Erythroblast (primary cell): ENCODE results near the gene TBCD.

Experiments used
- GATA1 ChIP-seq: IDR thresholded peaks from 2 replicates; pipeline ENCODE4 v1.6.1; 2011; ENCODE audit warnings: low read depth, mild to moderate bottlenecking, control low read depth, low read length, moderate library complexity
- POLR2A ChIP-seq: IDR thresholded peaks from 2 replicates; pipeline ENCODE4 v1.6.1; 2011; ENCODE audit warnings: mild to moderate bottlenecking, low read length

DNA sequence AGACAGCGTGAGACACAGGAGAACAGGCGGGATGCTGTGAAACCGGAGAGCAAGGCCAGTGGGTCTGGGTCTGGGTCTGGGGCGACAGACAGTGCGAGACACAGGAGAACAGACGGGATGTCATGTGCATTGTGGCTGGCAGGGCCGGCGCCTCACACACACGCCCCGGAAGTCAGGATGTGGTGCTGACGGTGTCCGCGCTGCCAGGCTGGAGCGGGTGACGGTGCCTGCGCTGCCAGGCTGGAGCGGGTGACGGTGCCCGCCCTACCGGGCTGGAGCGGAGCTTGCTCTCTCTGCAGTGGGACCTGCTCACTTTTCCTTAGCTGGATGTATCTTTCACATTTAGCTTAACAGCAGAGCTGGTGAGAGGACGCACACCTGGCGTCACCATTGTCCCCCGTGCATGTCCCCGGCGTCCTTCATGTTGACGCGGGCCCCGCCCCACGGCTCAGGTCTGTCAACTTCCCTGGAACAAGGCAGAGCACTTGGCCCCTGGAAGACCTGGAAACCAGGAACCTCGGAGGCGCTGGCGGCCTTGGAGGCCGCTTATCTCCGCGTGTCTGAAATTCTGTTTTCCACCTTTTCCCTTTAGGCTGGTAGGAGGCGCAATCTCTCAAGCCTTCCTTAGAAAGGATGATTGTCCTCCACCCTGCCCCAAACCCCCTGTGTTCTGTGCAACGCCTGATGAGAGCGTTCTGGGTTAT is 131.0 kb downstream of the TBCD start:
- TF ChIP-seq POLR2A = no peak
- no peak for TF ChIP-seq GATA1
